ENCODE measurements around the gene CRYGA. TPM values are rescaled to one million over a fixed set of nuclear protein-coding genes. Genes with fewer than 3 reads are reported as not detected.

The CRYGA gene
- not detected for polyA plus RNA-seq (ENCODE audit: insufficient read length)

GRCh38 chr2:208163489-208163888 lies at the start of gene CRYGA:
Gene CRYGA, minus strand, starts transcription at chr2:208163589. Its CDS starts 33 bp downstream, at chr2:208163556.
- DNase-seq: no peak

GRCh38 chr2:208210688-208211451 lies 47.5 kb upstream of the CRYGA start:
- no peak for DNase-seq

GRCh38 chr2:208208335-208209085 lies 45.1 kb upstream of the CRYGA start:
- DNase-seq: no peak

GRCh38 chr2:208207769-208208168 lies 44.4 kb upstream of the CRYGA start:
- no peak for DNase-seq

- no peak for DNase-seq
Measured at GRCh38 chr2:208204166-208204565, 40.8 kb upstream of the CRYGA start.

GRCh38 chr2:208195531-208195930 lies 32.1 kb upstream of the CRYGA start:
- no peak for DNase-seq

- no peak for DNase-seq
Measured at GRCh38 chr2:208192611-208193236, 29.3 kb upstream of the CRYGA start.

GRCh38 chr2:208189810-208190503 lies 26.6 kb upstream of the CRYGA start, which contains the start of gene C2orf80:
Gene C2orf80, minus strand, starts transcription at chr2:208190030. Its CDS starts 3,044 bp downstream, at chr2:208186986.
- no peak for DNase-seq

GRCh38 chr2:208189069-208189809 lies 25.9 kb upstream of the CRYGA start:
- DNase-seq: no peak

GRCh38 chr2:208186893-208187292 lies 23.5 kb upstream of the CRYGA start:
- no peak for DNase-seq

- DNase-seq: no peak
Measured at GRCh38 chr2:208186465-208186864, 23.1 kb upstream of the CRYGA start.

- DNase-seq: no peak
Measured at GRCh38 chr2:208183972-208184705, 20.8 kb upstream of the CRYGA start.

- DNase-seq: no peak
Measured at GRCh38 chr2:208183526-208183925, 20.1 kb upstream of the CRYGA start.

GRCh38 chr2:208182835-208183234 lies 19.4 kb upstream of the CRYGA start:
- DNase-seq: no peak

GRCh38 chr2:208179028-208179609 lies 15.7 kb upstream of the CRYGA start:
- no peak for DNase-seq

- DNase-seq: no peak
Measured at GRCh38 chr2:208175840-208176153, 12.4 kb upstream of the CRYGA start.

GRCh38 chr2:208175069-208175839 lies 11.9 kb upstream of the CRYGA start:
- peak; percentile 75 for DNase-seq

- DNase-seq: no peak
Measured at GRCh38 chr2:208174144-208174543, 10.8 kb upstream of the CRYGA start.

- peak; percentile 13 for DNase-seq
Measured at GRCh38 chr2:208172125-208172524, 8.7 kb upstream of the CRYGA start.

Measured in hindlimb muscle (tissue), 1 donor.